ENCODE measurements around the gene MATN3. TPM values are rescaled to one million over a fixed set of nuclear protein-coding genes. Genes with fewer than 3 reads are reported as not detected.

Gene MATN3
- total and polyA plus RNA-seq, 2 of the 13 experiments (the other 11 are each of a cell fraction or from before 2014, with no cell fraction given), result 36.1 to 208 TPM

GRCh38 chr2:19989667-19990415 lies 22.6 kb downstream of the MATN3 start, which contains the start of gene WDR35 (continued):
- TF ChIP-seq ZNF512B (CRISPR knock-in tag; IDR thresholded peaks at IDR 0.05; ENCODE audit: borderline replicate concordance) (peak; percentile 95), JUND (CRISPR knock-in tag; IDR thresholded peaks at IDR 0.05) (peak; percentile 55; the same call in 1 of the 2 replicates), ATF7-NPFF (CRISPR knock-in tag; IDR thresholded peaks at IDR 0.05; ENCODE audit: low read depth) (peak; percentile 99), SYNCRIP (IDR thresholded peaks at IDR 0.05; ENCODE audit: insufficient read depth, low read depth, low read length) (no peak), DRAP1 (CRISPR knock-in tag; IDR thresholded peaks at IDR 0.05) (peak; percentile 83), PATZ1 (CRISPR knock-in tag; IDR thresholded peaks at IDR 0.05) (peak; percentile 77), PHF5A (CRISPR knock-in tag; IDR thresholded peaks at IDR 0.05; ENCODE audit: low read depth, unreplicated experiment) (no peak), SMYD3 (CRISPR knock-in tag; IDR thresholded peaks at IDR 0.05) (peak; percentile 72; the same call in 1 of the 2 replicates), ZSCAN9 (CRISPR knock-in tag; IDR thresholded peaks at IDR 0.05; ENCODE audit: borderline replicate concordance) (peak; percentile 39), SPEN (CRISPR knock-in tag; IDR thresholded peaks at IDR 0.05; ENCODE audit: low read depth) (peak; percentile 91; the same call in 1 of the 2 replicates), FOXA3 (CRISPR knock-in tag; IDR thresholded peaks at IDR 0.05) (peak; percentile 75), ZNF850 (CRISPR knock-in tag; conservative IDR thresholded peaks at IDR 0.05) (peak; percentile 82; the same call in 1 of the 2 replicates), DPF2 (CRISPR knock-in tag; IDR thresholded peaks at IDR 0.05; ENCODE audit: borderline replicate concordance, low read depth) (0 out of 2 replicates have a peak, but pooled peaks have one; percentile 27)
- TF ChIP-seq, protein P1, sequence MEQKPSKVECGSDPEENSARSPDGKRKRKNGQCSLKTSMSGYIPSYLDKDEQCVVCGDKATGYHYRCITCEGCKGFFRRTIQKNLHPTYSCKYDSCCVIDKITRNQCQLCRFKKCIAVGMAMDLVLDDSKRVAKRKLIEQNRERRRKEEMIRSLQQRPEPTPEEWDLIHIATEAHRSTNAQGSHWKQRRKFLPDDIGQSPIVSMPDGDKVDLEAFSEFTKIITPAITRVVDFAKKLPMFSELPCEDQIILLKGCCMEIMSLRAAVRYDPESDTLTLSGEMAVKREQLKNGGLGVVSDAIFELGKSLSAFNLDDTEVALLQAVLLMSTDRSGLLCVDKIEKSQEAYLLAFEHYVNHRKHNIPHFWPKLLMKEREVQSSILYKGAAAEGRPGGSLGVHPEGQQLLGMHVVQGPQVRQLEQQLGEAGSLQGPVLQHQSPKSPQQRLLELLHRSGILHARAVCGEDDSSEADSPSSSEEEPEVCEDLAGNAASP (CRISPR knock-in tag; IDR thresholded peaks at IDR 0.05; ENCODE audit: borderline replicate concordance), result peak; percentile 89

Data from HepG2 (cell line).